Measurements from ENCODE around the gene ROBO1.

Gene ROBO1

DNA sequence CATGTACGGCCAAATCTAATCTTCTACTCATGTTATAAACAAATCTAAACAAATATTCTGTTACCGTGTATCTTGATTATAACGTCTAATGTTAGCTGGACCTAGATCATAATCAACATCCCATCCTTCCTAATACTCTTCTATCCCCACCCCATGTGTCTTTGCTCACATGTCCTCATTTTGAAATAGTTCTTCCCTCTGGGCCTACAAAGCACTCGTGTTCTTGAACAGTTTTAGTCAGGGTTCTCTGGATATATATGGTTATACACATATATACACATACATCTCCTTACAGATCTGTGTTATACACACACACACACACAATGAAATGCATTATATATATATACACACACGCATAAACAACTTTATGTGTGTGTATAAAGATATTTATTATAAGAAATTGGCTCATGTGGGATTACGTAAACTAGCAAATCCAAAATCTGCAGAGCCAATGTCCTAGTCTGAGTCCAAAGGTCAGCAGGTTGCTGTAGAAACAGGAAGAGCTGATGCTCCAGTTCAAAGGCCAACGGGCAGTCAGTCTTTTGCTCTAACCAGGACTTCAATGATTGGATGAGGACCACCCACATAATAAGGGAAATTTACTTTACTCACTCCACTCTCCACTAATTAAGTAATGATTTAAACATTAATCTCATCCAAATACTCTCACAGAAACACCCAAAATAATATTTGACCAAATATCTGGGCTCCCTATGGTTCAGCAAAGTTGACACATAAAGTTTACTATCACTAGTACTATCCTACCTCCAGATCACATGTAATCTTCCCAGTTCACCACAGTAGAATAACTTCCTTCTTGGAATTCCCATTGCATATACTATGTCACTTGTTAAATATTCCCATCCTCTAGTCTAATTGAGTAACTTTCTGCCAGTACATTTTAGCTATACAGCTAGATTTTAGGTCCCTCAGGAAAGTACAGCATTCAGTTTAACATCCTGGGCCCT is 450.0 kb downstream of the ROBO1 start:
- H3K27me3 ChIP-seq (replicated peaks; ENCODE audit: insufficient read depth, low read length): no peaks in the 10 kb centered on the region

DNA sequence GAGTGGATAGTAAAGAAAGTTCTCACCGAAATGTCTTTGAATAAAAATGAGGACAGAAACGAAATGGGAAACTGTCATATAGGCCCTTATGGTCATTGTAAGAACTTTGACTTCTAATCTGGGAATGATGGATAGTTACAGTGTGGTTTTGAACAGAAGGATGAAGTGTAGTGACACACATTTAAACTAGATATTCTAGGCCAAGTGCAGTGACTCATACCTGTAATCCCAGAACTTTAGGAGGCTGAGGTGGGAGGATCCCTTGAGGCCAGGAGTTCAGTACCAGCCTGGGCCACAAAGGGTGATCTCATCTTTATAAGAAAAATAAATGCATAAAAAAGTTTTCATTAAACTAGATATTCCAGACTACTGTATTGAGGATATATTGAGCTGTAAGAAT is 452.8 kb downstream of the ROBO1 start:
- no peak overlapping the region for H3K4me3 ChIP-seq (ENCODE audit: low read length)
- no peaks in the 10 kb centered on the region for H3K79me2 ChIP-seq (ENCODE audit: low read length)
- no peak overlapping the region for H2AFZ ChIP-seq (ENCODE audit: low read length)
- H3K9me3 ChIP-seq (replicated peaks; ENCODE audit: insufficient read depth, low read length): no peaks in the 10 kb centered on the region
- TF ChIP-seq, protein P1, sequence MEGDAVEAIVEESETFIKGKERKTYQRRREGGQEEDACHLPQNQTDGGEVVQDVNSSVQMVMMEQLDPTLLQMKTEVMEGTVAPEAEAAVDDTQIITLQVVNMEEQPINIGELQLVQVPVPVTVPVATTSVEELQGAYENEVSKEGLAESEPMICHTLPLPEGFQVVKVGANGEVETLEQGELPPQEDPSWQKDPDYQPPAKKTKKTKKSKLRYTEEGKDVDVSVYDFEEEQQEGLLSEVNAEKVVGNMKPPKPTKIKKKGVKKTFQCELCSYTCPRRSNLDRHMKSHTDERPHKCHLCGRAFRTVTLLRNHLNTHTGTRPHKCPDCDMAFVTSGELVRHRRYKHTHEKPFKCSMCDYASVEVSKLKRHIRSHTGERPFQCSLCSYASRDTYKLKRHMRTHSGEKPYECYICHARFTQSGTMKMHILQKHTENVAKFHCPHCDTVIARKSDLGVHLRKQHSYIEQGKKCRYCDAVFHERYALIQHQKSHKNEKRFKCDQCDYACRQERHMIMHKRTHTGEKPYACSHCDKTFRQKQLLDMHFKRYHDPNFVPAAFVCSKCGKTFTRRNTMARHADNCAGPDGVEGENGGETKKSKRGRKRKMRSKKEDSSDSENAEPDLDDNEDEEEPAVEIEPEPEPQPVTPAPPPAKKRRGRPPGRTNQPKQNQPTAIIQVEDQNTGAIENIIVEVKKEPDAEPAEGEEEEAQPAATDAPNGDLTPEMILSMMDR (IDR thresholded peaks at IDR 0.05; ENCODE audit: low read length): no peak
- TF ChIP-seq EZH2phosphoT487 (IDR thresholded peaks at IDR 0.05; ENCODE audit: low read length) (no peak), EZH2 (optimal IDR thresholded peaks at IDR 0.05; ENCODE audit: low read depth, low read length) (no peak)
- no peak for DNase-seq
- no peak overlapping the region for H3K9ac ChIP-seq (ENCODE audit: low read length)
- H3K4me2 ChIP-seq (ENCODE audit: low read depth, low read length): no peak overlapping the region
- H3K9me2 ChIP-seq (replicated peaks; ENCODE audit: insufficient read depth, low read length): no peaks in the 10 kb centered on the region; the same call in 1 of the 2 replicates
- H3K4me1 ChIP-seq (ENCODE audit: low read length): no peaks in the 10 kb centered on the region
- no peak overlapping the region for H3K27ac ChIP-seq (ENCODE audit: low read length)
- no peaks in the 10 kb centered on the region for H4K20me1 ChIP-seq (ENCODE audit: insufficient read depth, low read length)
- H3K27me3 ChIP-seq (replicated peaks; ENCODE audit: insufficient read depth, low read length): no peaks in the 10 kb centered on the region
- no peaks in the 10 kb centered on the region for H3K36me3 ChIP-seq (replicated peaks; ENCODE audit: insufficient read depth, low read length)
- H3F3A ChIP-seq (ENCODE audit: insufficient read depth, low read length): no peaks in the 10 kb centered on the region

More for the DNA sequence above, 450.0 kb downstream of the ROBO1 start:
- Histone ChIP-seq H3K27ac (ENCODE audit: low read length) (no peak overlapping the region), H3K9me2 (replicated peaks; ENCODE audit: insufficient read depth, low read length) (no peaks in the 10 kb centered on the region; the same call in 1 of the 2 replicates), H3K36me3 (replicated peaks; ENCODE audit: insufficient read depth, low read length) (no peaks in the 10 kb centered on the region), H3K4me2 (ENCODE audit: low read depth, low read length) (no peak overlapping the region), H3F3A (ENCODE audit: insufficient read depth, low read length) (no peaks in the 10 kb centered on the region), H2AFZ (ENCODE audit: low read length) (no peak overlapping the region), H3K79me2 (ENCODE audit: low read length) (no peaks in the 10 kb centered on the region), H3K9me3 (replicated peaks; ENCODE audit: insufficient read depth, low read length) (no peaks in the 10 kb centered on the region), H3K9ac (ENCODE audit: low read length) (no peak overlapping the region), H3K4me3 (ENCODE audit: low read length) (no peak overlapping the region), H3K4me1 (ENCODE audit: low read length) (no peaks in the 10 kb centered on the region), H4K20me1 (ENCODE audit: insufficient read depth, low read length) (no peaks in the 10 kb centered on the region)
- no peak for TF ChIP-seq EZH2phosphoT487 (IDR thresholded peaks at IDR 0.05; ENCODE audit: low read length)
- no peak for TF ChIP-seq EZH2 (optimal IDR thresholded peaks at IDR 0.05; ENCODE audit: low read depth, low read length)
- TF ChIP-seq, protein P1 (IDR thresholded peaks at IDR 0.05; ENCODE audit: low read length): no peak
- no peak for DNase-seq

GRCh38 chr3:79314544-79314943 is 453.3 kb downstream of the ROBO1 start:
- Histone ChIP-seq H3K4me2 (ENCODE audit: low read depth, low read length) (no peak overlapping the region), H3K9ac (ENCODE audit: low read length) (no peak overlapping the region), H3K4me3 (ENCODE audit: low read length) (no peak overlapping the region), H3K79me2 (ENCODE audit: low read length) (no peaks in the 10 kb centered on the region), H4K20me1 (ENCODE audit: insufficient read depth, low read length) (no peaks in the 10 kb centered on the region), H2AFZ (ENCODE audit: low read length) (no peak overlapping the region), H3K27ac (ENCODE audit: low read length) (no peak overlapping the region), H3F3A (ENCODE audit: insufficient read depth, low read length) (no peaks in the 10 kb centered on the region), H3K4me1 (ENCODE audit: low read length) (no peaks in the 10 kb centered on the region), H3K27me3 (replicated peaks; ENCODE audit: insufficient read depth, low read length) (no peaks in the 10 kb centered on the region), H3K9me2 (replicated peaks; ENCODE audit: insufficient read depth, low read length) (no peaks in the 10 kb centered on the region; the same call in 1 of the 2 replicates), H3K36me3 (replicated peaks; ENCODE audit: insufficient read depth, low read length) (no peaks in the 10 kb centered on the region), H3K9me3 (replicated peaks; ENCODE audit: insufficient read depth, low read length) (no peaks in the 10 kb centered on the region)
- TF ChIP-seq, protein P1 (IDR thresholded peaks at IDR 0.05; ENCODE audit: low read length): no peak
- TF ChIP-seq EZH2 (optimal IDR thresholded peaks at IDR 0.05; ENCODE audit: low read depth, low read length) (no peak), EZH2phosphoT487 (IDR thresholded peaks at IDR 0.05; ENCODE audit: low read length) (no peak)
- no peak for DNase-seq

Data from MM.1S (cell line).